ENCODE data around the gene ELL2. TPM values are rescaled to one million over a fixed set of nuclear protein-coding genes. Genes with fewer than 3 reads are reported as not detected.

Gene ELL2
- total and polyA plus RNA-seq, 2 of the 13 experiments (the other 11 are each of a cell fraction or from before 2014, with no cell fraction given), result 78.9 to 97.1 TPM

- TF ChIP-seq ZNF512B (CRISPR knock-in tag; IDR thresholded peaks at IDR 0.05; ENCODE audit: borderline replicate concordance) (no peak), ASH2L (IDR thresholded peaks at IDR 0.05; ENCODE audit: insufficient read length, low read depth, low read length) (no peak), ZNF563 (CRISPR knock-in tag; IDR thresholded peaks at IDR 0.05) (no peak), ISX (CRISPR knock-in tag; conservative IDR thresholded peaks at IDR 0.05) (no peak), AFF4 (CRISPR knock-in tag; IDR thresholded peaks at IDR 0.05) (no peak), SMAD9 (CRISPR knock-in tag; IDR thresholded peaks at IDR 0.05) (no peak)
Observed at GRCh38 chr5:95866435-95867040, 95.1 kb downstream of the ELL2 start (continued).

Measured in HepG2 (cell line).